HepG2 (cell line): ENCODE results near the gene SCGB1C1. TPM values are rescaled to one million over a fixed set of nuclear protein-coding genes. Genes with fewer than 3 reads are reported as not detected.

Source experiments
- AHR ChIP-seq: IDR thresholded peaks from 2 replicates; pipeline ENCODE4 v1.6.1; 2018; ENCODE audit warnings: missing genetic modification reagents, missing compliant biosample characterization
- BCL6 ChIP-seq: IDR thresholded peaks from 2 replicates; pipeline ENCODE4 v1.6.1; 2016; ENCODE audit warnings: missing genetic modification reagents, missing compliant biosample characterization
- ERF ChIP-seq: IDR thresholded peaks from 2 replicates; pipeline ENCODE4 v1.6.1; 2018; ENCODE audit warnings: missing biosample characterization, missing genetic modification reagents
- IKZF1 ChIP-seq: fragments of 450-650 bp; IDR thresholded peaks from 2 replicates; pipeline ENCODE4 v1.7.1; 2016
- IKZF5 ChIP-seq: IDR thresholded peaks from 2 replicates; pipeline ENCODE4 v1.6.1; 2018; ENCODE audit warnings: missing genetic modification reagents, mild to moderate bottlenecking, missing compliant biosample characterization
- MYC ChIP-seq: sonication (generic); formaldehyde crosslinking; IDR thresholded peaks from 2 replicates; pipeline ENCODE4 v1.9.0; 2021; ENCODE audit warnings: missing genetic modification reagents, borderline replicate concordance
- NFYB ChIP-seq: sonication (generic); formaldehyde crosslinking; IDR thresholded peaks from 2 replicates; pipeline ENCODE4 v1.4.0; 2020; ENCODE audit warnings: missing genetic modification reagents
- POLR2AphosphoS5 ChIP-seq: IDR thresholded peaks from 2 replicates; pipeline ENCODE4 v1.6.1; 2012; ENCODE audit warnings: low read depth, low read length
- POLR2G ChIP-seq: fragments of 200-400 bp; formaldehyde crosslinking; IDR thresholded peaks from 2 replicates; pipeline ENCODE4 v1.6.1; 2018; ENCODE audit warnings: mild to moderate bottlenecking, low read depth, low read length, moderate library complexity
- REPIN1 ChIP-seq: sonication (generic); formaldehyde crosslinking; IDR thresholded peaks from 2 replicates; pipeline ENCODE4 v1.8.0; 2022; ENCODE audit warnings: missing genetic modification reagents, low read depth, mild to moderate bottlenecking, borderline replicate concordance
- SAFB2 ChIP-seq: sonication (generic); formaldehyde crosslinking; IDR thresholded peaks from 2 replicates; pipeline ENCODE4 v1.5.1; 2020; ENCODE audit warnings: missing genetic modification reagents, low read depth, mild to moderate bottlenecking, borderline replicate concordance
- ZHX1 ChIP-seq: sonication (generic); formaldehyde crosslinking; IDR thresholded peaks from 2 replicates; pipeline ENCODE4 v1.8.1; 2022; ENCODE audit warnings: low read depth, mild to moderate bottlenecking, missing genetic modification reagents
- ZMYM3 ChIP-seq: sonication (generic); formaldehyde crosslinking; IDR thresholded peaks from 2 replicates; pipeline ENCODE4 v1.5.1; 2020; ENCODE audit warnings: mild to moderate bottlenecking, missing genetic modification reagents
- ZNF20 ChIP-seq: sonication (generic); formaldehyde crosslinking; IDR thresholded peaks from 2 replicates; pipeline ENCODE4 v1.4.0; 2020; ENCODE audit warnings: mild to moderate bottlenecking, moderate library complexity, missing genetic modification reagents
- ZNF3 ChIP-seq: IDR thresholded peaks from 2 replicates; pipeline ENCODE4 v1.7.0; 2017; ENCODE audit warnings: inconsistent platforms
- ZNF318 ChIP-seq: sonication (generic); formaldehyde crosslinking; IDR thresholded peaks from 2 replicates; pipeline ENCODE4 v1.4.0; 2020; ENCODE audit warnings: mild to moderate bottlenecking, missing genetic modification reagents
- ZNF558 ChIP-seq: sonication (generic); formaldehyde crosslinking; IDR thresholded peaks from 2 replicates; pipeline ENCODE4 v1.9.0; 2022; ENCODE audit warnings: mild to moderate bottlenecking, missing genetic modification reagents, borderline replicate concordance
- ZNF580 ChIP-seq: IDR thresholded peaks from 2 replicates; pipeline ENCODE4 v1.6.1; 2016; ENCODE audit warnings: low read depth, borderline replicate concordance
- polyA plus RNA-seq, 8 experiments: library from polyadenylated mRNA; depleted of rRNA in 3 of 8; stranded (reverse) in 7 of 8; unstranded in 1 of 8; fragments of >200 nt; fragmentation: Illumina TruSeq in 4 of 8; extraction: Trizol in 4 of 8; gene quantifications; 2 replicates each; pipeline versions ENCODE4 v1.2.1 to v1.2.3, GENCODE V29; 2011 to 2016; ENCODE audit warnings: low read depth in 4 of 8, missing spikeins in 1 of 8, mixed read lengths in 1 of 8; ENCODE audit not compliant: insufficient read depth in 1 of 8
- total RNA-seq, 5 experiments: library from RNA; depleted of rRNA; stranded (reverse); fragments of >200 nt; fragmentation: Illumina TruSeq; extraction: Trizol; gene quantifications; 2 replicates each; pipeline ENCODE4 v1.2.3, GENCODE V29; 2016; ENCODE audit warnings: low read depth in 1 of 5

The SCGB1C1 gene
- total and polyA plus RNA-seq, 2 of the 13 experiments (the other 11 are each of a cell fraction or from before 2014, with no cell fraction given): not detected

- TF ChIP-seq ZHX1 (CRISPR knock-in tag) (peak; percentile 62; the same call in 1 of the 2 replicates), AHR (CRISPR knock-in tag) (no peak; the same call in none of the 2 replicates), IKZF1 (no peak), ERF (CRISPR knock-in tag) (peak; percentile 71; the same call in 1 of the 2 replicates), BCL6 (CRISPR knock-in tag) (0 out of 2 replicates have a peak, but pooled peaks have one; percentile 12), ZNF318 (CRISPR knock-in tag) (no peak), REPIN1 (CRISPR knock-in tag) (peak; percentile 66; the same call in 1 of the 2 replicates), NFYB (peak; percentile 50), ZMYM3 (CRISPR knock-in tag) (no peak), MYC (CRISPR knock-in tag) (peak; percentile 82; the same call in 1 of the 2 replicates), IKZF5 (CRISPR knock-in tag) (peak; percentile 56; the same call in 1 of the 2 replicates), ZNF20 (CRISPR knock-in tag) (no peak; the same call in 1 of the 2 replicates), SAFB2 (CRISPR knock-in tag) (peak; percentile 97), ZNF3 (CRISPR knock-in tag) (no peak), POLR2AphosphoS5 (peak; percentile 85), ZNF580 (CRISPR knock-in tag) (peak; percentile 42; the same call in 1 of the 2 replicates), ZNF558 (peak; percentile 38; the same call in 1 of the 2 replicates), POLR2G (peak; percentile 93)
Observed at GRCh38 chr11:207208-207862, 14.5 kb downstream of the SCGB1C1 start, which contains the start of the genes BET1L and RIC8A (continued).
